Upper lobe of left lung (tissue), 4 donors: Measurements from ENCODE around the gene MVB12B.

Experiments
- POLR2A ChIP-seq, 4 donors: fragments of 450-650 bp; IDR thresholded peaks; one replicate each; pipeline ENCODE4 v1.5.1; 2016 to 2017; ENCODE audit warnings: antibody characterized with exemption in 4 of 4, mild to moderate bottlenecking in 2 of 4
- POLR2AphosphoS5 ChIP-seq, 2 donors: sonication (generic); formaldehyde crosslinking; IDR thresholded peaks; one replicate each; pipeline ENCODE4 v1.5.1; 2017; ENCODE audit warnings: antibody characterized with exemption in 2 of 2
- TF ChIP-seq, protein P1 (sequence below), 6 experiments: fragments of 450-650 bp in 4 of 6; fragments of 200-600 bp in 2 of 6; sonication (generic) in 2 of 6; IDR thresholded peaks; one replicate each; pipeline ENCODE4 v1.5.1; 2016 to 2019; ENCODE audit warnings: antibody characterized with exemption in 6 of 6

DNA sequence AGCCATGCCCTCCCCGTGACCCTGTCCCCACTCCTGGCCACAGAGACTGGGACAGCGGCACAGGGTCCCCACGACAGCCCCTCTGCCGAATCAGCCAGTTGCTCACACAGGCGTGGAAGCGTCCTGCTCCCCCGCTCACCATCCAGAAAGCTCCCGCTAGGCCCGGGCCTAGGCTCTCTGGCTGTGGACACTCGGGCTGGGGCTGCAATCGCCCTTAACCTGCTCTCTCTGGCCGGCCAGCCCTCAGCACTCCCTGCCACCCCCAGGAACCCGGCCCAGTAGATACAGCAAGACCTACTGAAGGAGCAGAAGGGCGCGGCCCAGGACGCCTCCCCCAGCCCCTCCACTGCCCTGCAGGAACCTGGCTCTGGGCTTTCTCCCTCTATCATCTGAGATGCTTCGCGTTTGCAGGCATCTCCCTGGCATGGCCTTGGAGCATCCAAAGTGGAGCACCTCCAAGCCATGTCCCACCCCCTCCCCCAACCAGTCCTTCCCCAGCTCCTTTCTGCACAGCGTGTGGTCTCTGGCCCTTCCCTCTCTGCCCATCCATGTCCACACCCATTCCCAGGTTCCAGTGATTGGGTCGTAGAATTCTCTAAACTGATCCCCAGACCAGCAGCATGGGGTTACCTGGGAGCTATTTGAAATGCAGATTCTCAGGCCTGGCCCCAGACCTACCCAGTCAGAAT lies 173.4 kb downstream of the MVB12B start:
- TF ChIP-seq, protein P1, sequence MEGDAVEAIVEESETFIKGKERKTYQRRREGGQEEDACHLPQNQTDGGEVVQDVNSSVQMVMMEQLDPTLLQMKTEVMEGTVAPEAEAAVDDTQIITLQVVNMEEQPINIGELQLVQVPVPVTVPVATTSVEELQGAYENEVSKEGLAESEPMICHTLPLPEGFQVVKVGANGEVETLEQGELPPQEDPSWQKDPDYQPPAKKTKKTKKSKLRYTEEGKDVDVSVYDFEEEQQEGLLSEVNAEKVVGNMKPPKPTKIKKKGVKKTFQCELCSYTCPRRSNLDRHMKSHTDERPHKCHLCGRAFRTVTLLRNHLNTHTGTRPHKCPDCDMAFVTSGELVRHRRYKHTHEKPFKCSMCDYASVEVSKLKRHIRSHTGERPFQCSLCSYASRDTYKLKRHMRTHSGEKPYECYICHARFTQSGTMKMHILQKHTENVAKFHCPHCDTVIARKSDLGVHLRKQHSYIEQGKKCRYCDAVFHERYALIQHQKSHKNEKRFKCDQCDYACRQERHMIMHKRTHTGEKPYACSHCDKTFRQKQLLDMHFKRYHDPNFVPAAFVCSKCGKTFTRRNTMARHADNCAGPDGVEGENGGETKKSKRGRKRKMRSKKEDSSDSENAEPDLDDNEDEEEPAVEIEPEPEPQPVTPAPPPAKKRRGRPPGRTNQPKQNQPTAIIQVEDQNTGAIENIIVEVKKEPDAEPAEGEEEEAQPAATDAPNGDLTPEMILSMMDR (IDR thresholded peaks at IDR 0.05) = no peak
- TF ChIP-seq POLR2A (IDR thresholded peaks at IDR 0.05) (no peak), POLR2AphosphoS5 (IDR thresholded peaks at IDR 0.05) (no peak)
